Uterus (tissue), 2 donors: ENCODE data around the gene THRB.

Source experiments
- CTCF ChIP-seq, 4 experiments: fragments of 200-600 bp in 2 of 4; fragments of 450-650 bp in 2 of 4; sonication (generic) in 2 of 4; IDR thresholded peaks; one replicate each; pipeline ENCODE4 v1.5.1; 2016 to 2019; ENCODE audit warnings: antibody characterized with exemption in 4 of 4, mild to moderate bottlenecking in 2 of 4, moderate library complexity in 1 of 4
- POLR2A ChIP-seq, 2 donors: fragments of 450-650 bp; IDR thresholded peaks; one replicate each; pipeline ENCODE4 v1.6.1; 2016; ENCODE audit warnings: antibody characterized with exemption in 2 of 2, mild to moderate bottlenecking in 1 of 2, moderate library complexity in 1 of 2

DNA sequence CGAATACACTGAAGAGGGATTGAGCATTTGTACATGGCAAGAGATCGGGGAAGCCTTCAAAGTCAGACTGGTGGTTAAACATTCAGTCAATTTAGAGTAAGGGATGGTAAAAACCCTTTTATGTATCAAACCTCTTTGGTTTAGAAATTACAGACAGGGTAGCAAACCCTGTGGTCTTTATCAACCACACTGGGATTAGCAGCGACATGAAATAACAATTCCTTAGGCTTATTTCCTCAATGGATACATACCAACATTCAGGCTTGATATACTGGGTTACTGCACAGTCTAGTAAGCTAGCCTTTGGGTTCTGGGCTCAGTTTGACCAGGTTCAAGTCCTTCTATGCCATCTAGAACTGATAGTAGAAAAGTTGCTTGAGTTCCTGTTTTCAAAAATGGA lies 127.4 kb downstream of the THRB start:
- TF ChIP-seq CTCF (IDR thresholded peaks at IDR 0.05) (no peak), POLR2A (IDR thresholded peaks at IDR 0.05) (no peak)
